ENCODE results near the gene SPATA13.

Gene SPATA13

GRCh38 chr13:24232474-24232873, 72.0 kb downstream of the SPATA13 start:
- no peaks in the 10 kb centered on the region for H3K27me3 ChIP-seq (replicated peaks)

GRCh38 chr13:24233351-24233901, 72.9 kb downstream of the SPATA13 start:
- in situ Hi-C loops (cut with HindIII; ENCODE audit: low pct_ligation_motif_present, low sequenced_read_pairs): no loop called here
- Histone ChIP-seq H3K27ac (no peak overlapping the region), H3K27me3 (replicated peaks) (no peaks in the 10 kb centered on the region), H3K36me3 (replicated peaks) (no peaks in the 10 kb centered on the region), H3K4me3 (ENCODE audit: low read depth, low read length) (peak overlapping the region; percentile 23)
- TF ChIP-seq CTCF (IDR thresholded peaks at IDR 0.05; ENCODE audit: low read depth, low read length, missing control alignments): no peak
- DNase-seq: peak; percentile 59

More at GRCh38 chr13:24232474-24232873, 72.0 kb downstream of the SPATA13 start:
- Histone ChIP-seq H3K36me3 (replicated peaks) (no peaks in the 10 kb centered on the region), H3K27ac (no peak overlapping the region), H3K4me3 (ENCODE audit: low read depth, low read length) (no peak overlapping the region)
- in situ Hi-C loops (cut with HindIII; ENCODE audit: low pct_ligation_motif_present, low sequenced_read_pairs): no loop called here
- no peak for DNase-seq
- TF ChIP-seq CTCF (IDR thresholded peaks at IDR 0.05; ENCODE audit: low read depth, low read length, missing control alignments): no peak

- H3K27ac ChIP-seq: no peak overlapping the region
- H3K4me3 ChIP-seq (ENCODE audit: low read depth, low read length): no peak overlapping the region
- H3K27me3 ChIP-seq (replicated peaks): no peaks in the 10 kb centered on the region
- TF ChIP-seq CTCF (IDR thresholded peaks at IDR 0.05; ENCODE audit: low read depth, low read length, missing control alignments): no peak
- no peaks in the 10 kb centered on the region for H3K36me3 ChIP-seq (replicated peaks)
- no peak for DNase-seq
- in situ Hi-C loops (cut with HindIII; ENCODE audit: low pct_ligation_motif_present, low sequenced_read_pairs): no loop called here
Measured at GRCh38 chr13:24234200-24234915, 73.8 kb downstream of the SPATA13 start.

- Histone ChIP-seq H3K27ac (no peak overlapping the region), H3K27me3 (replicated peaks) (no peaks in the 10 kb centered on the region), H3K4me3 (ENCODE audit: low read depth, low read length) (no peak overlapping the region), H3K36me3 (replicated peaks) (no peaks in the 10 kb centered on the region)
- TF ChIP-seq CTCF (IDR thresholded peaks at IDR 0.05; ENCODE audit: low read depth, low read length, missing control alignments): no peak
- in situ Hi-C loops (cut with HindIII; ENCODE audit: low pct_ligation_motif_present, low sequenced_read_pairs): no loop called here
- no peak for DNase-seq
Measured at GRCh38 chr13:24237356-24237755, 76.8 kb downstream of the SPATA13 start.

- TF ChIP-seq CTCF (IDR thresholded peaks at IDR 0.05; ENCODE audit: low read depth, low read length, missing control alignments): no peak
- in situ Hi-C loops (cut with HindIII; ENCODE audit: low pct_ligation_motif_present, low sequenced_read_pairs): no loop called here
- Histone ChIP-seq H3K27me3 (replicated peaks) (no peaks in the 10 kb centered on the region), H3K4me3 (ENCODE audit: low read depth, low read length) (no peak overlapping the region), H3K36me3 (replicated peaks) (no peaks in the 10 kb centered on the region), H3K27ac (no peak overlapping the region)
- DNase-seq: no peak
Measured at GRCh38 chr13:24241336-24241735, 80.8 kb downstream of the SPATA13 start.
